Measurements from ENCODE around the gene ASPN. TPM values are rescaled to one million over a fixed set of nuclear protein-coding genes. Genes with fewer than 3 reads are reported as not detected.

Gene ASPN
- total and polyA plus RNA-seq, 2 experiments from 2014 or later: 0.82 TPM; not detected in 1

GRCh38 chr9:92478783-92479182 is 3.5 kb downstream of the ASPN start (continued):
- no peak for TF ChIP-seq ZNF462 (CRISPR knock-in tag; IDR thresholded peaks at IDR 0.05)
- no peak for TF ChIP-seq NANOG (IDR thresholded peaks at IDR 0.05; ENCODE audit: borderline replicate concordance)
- no peak for TF ChIP-seq REST (IDR thresholded peaks at IDR 0.05; ENCODE audit: unreplicated experiment)
- TF ChIP-seq JUNB (IDR thresholded peaks at IDR 0.05; ENCODE audit: unreplicated experiment): no peak

- Histone ChIP-seq H2AFZ (no peak overlapping the region), H3K4me1 (ENCODE audit: insufficient read depth) (peaks cover 23% of the 10 kb centered on the region), H3K27ac (ENCODE audit: low read depth) (no peak overlapping the region), H3F3A (replicated peaks; ENCODE audit: low read depth) (no peaks in the 10 kb centered on the region), H3K79me2 (replicated peaks; ENCODE audit: insufficient read depth) (no peaks in the 10 kb centered on the region), H4K20me1 (replicated peaks; ENCODE audit: insufficient read depth) (no peaks in the 10 kb centered on the region), H3K27me3 (ENCODE audit: insufficient read depth) (no peaks in the 10 kb centered on the region), H3K9me2 (ENCODE audit: insufficient read depth) (no peaks in the 10 kb centered on the region), H3K36me3 (ENCODE audit: insufficient read depth) (no peaks in the 10 kb centered on the region), H3K4me2 (no peak overlapping the region), H3K4me3 (no peak overlapping the region)
- no peaks in the 10 kb centered on the region for H3K9me3 Mint-ChIP-seq
- no peak overlapping the region for H3K4me3 Mint-ChIP-seq
- H3K27ac Mint-ChIP-seq: no peak overlapping the region
- H3K27me3 Mint-ChIP-seq (ENCODE audit: insufficient read depth, low read depth, poor library complexity): peaks cover 1% of the 10 kb centered on the region
- DNase-seq (ENCODE audit: low spot score) (no peak), ATAC-seq (peak; percentile 29; the same call in 1 of the 3 replicates)
- no peaks in the 10 kb centered on the region for H3K36me3 Mint-ChIP-seq (ENCODE audit: low read depth)
- peaks cover 12% of the 10 kb centered on the region for H3K4me1 Mint-ChIP-seq
- TF ChIP-seq NANOG (IDR thresholded peaks at IDR 0.05; ENCODE audit: borderline replicate concordance): no peak
- no peak for TF ChIP-seq JUNB (IDR thresholded peaks at IDR 0.05; ENCODE audit: unreplicated experiment)
- no peak for TF ChIP-seq EZH2 (IDR thresholded peaks at IDR 0.05; ENCODE audit: low read depth, unreplicated experiment)
- no peak for TF ChIP-seq ZNF462 (CRISPR knock-in tag; IDR thresholded peaks at IDR 0.05)
- no peak for TF ChIP-seq POLR2AphosphoS5 (IDR thresholded peaks at IDR 0.05; ENCODE audit: low read depth)
Observed at GRCh38 chr9:92476962-92477361, 5.3 kb downstream of the ASPN start.

Measured in GM23338 (cell line).